Measurements from ENCODE around the gene CCRL2.

Gene CCRL2

GRCh38 chr3:46405301-46406019, 1.6 kb upstream of the CCRL2 start:
- no peak for DNase-seq

- peak; percentile 51 for DNase-seq
These were observed 644 bp upstream of the CCRL2 start for GRCh38 chr3:46406443-46406787.

- DNase-seq = peak; percentile 42
These were observed 911 bp downstream of the CCRL2 start for GRCh38 chr3:46407970-46408369.

GRCh38 chr3:46408853-46409252, 1.8 kb downstream of the CCRL2 start:
- DNase-seq = no peak

- no peak for DNase-seq
These were observed 2.9 kb downstream of the CCRL2 start for GRCh38 chr3:46409739-46410489.

GRCh38 chr3:46410669-46411068, 3.6 kb downstream of the CCRL2 start:
- no peak for DNase-seq

GRCh38 chr3:46411271-46411670, 4.2 kb downstream of the CCRL2 start:
- DNase-seq = no peak

- no peak for DNase-seq
These were observed 5.8 kb downstream of the CCRL2 start for GRCh38 chr3:46412786-46413298.

GRCh38 chr3:46413951-46414350, 6.9 kb downstream of the CCRL2 start:
- no peak for DNase-seq

GRCh38 chr3:46414739-46415138, 7.7 kb downstream of the CCRL2 start:
- DNase-seq = no peak

GRCh38 chr3:46416125-46416810, 9.2 kb downstream of the CCRL2 start:
- DNase-seq = peak; percentile 59

GRCh38 chr3:46416811-46417510, 9.9 kb downstream of the CCRL2 start:
- DNase-seq = no peak

- DNase-seq = no peak
These were observed 11.0 kb downstream of the CCRL2 start for GRCh38 chr3:46417841-46418611.

- DNase-seq = no peak
These were observed 12.8 kb downstream of the CCRL2 start for GRCh38 chr3:46419816-46420215.

GRCh38 chr3:46420931-46421330, 13.9 kb downstream of the CCRL2 start:
- DNase-seq = no peak

GRCh38 chr3:46422617-46423016, 15.6 kb downstream of the CCRL2 start:
- no peak for DNase-seq

- no peak for DNase-seq
These were observed 16.5 kb downstream of the CCRL2 start for GRCh38 chr3:46423588-46423987.

- peak; percentile 27 for DNase-seq
These were observed 19.4 kb downstream of the CCRL2 start for GRCh38 chr3:46426476-46426875.

- DNase-seq = peak; percentile 20
These were observed 20.3 kb downstream of the CCRL2 start for GRCh38 chr3:46427404-46427803.

- peak; percentile 81 for DNase-seq
These were observed 21.1 kb downstream of the CCRL2 start for GRCh38 chr3:46427916-46428833.

GRCh38 chr3:46429250-46429649, 22.2 kb downstream of the CCRL2 start:
- DNase-seq = no peak

All from OCI-M1 (cell line).